H1 (cell line): ENCODE results near the gene SOCS7. TPM values are rescaled to one million over a fixed set of nuclear protein-coding genes. Genes with fewer than 3 reads are reported as not detected.

Source experiments
- BACH1 ChIP-seq: IDR thresholded peaks from 2 replicates; pipeline ENCODE4 v1.6.1; 2012; ENCODE audit warnings: low read length, improper control_type of control experiment
- GABPA ChIP-seq: IDR thresholded peaks from 2 replicates; pipeline ENCODE4 v1.6.1; 2011; ENCODE audit warnings: mild to moderate bottlenecking, low read length, moderate library complexity, borderline replicate concordance; ENCODE audit not compliant: insufficient read depth
- polyA plus RNA-seq, 7 experiments: library from polyadenylated mRNA; depleted of rRNA in 3 of 7; stranded (reverse) in 5 of 7; unstranded in 2 of 7; fragments of >200 nt in 5 of 7; fragments of 200-250 nt in 2 of 7; gene quantifications; 1 replicate in 5 of 7; 2 replicates in 1 of 7; 4 replicates in 1 of 7; pipeline versions ENCODE4 v1.2.1 to v1.2.3, GENCODE V29; 2011 to 2013; ENCODE audit warnings: missing spikeins in 2 of 7, mixed read lengths in 2 of 7
- total RNA-seq: library from RNA; stranded (reverse); fragmentation: NEBNext Ultra II Directional; extraction: Animal tissue kit (Norgen Biotek cat#: 25700); gene quantifications from 2 replicates; pipeline ENCODE4 v1.2.1, GENCODE V29; 2021
- TF ChIP-seq, protein P1 (sequence below): IDR thresholded peaks from 2 replicates; pipeline ENCODE4 v1.6.1; 2011; ENCODE audit warnings: low read length, improper control_type of control experiment

The SOCS7 gene
- total and polyA plus RNA-seq, 2 of the 8 experiments (the other 6 are each of a cell fraction or from before 2014, with no cell fraction given) = 13.5 to 26.9 TPM

GRCh38 chr17:38333635-38334295, 17.9 kb upstream of the SOCS7 start (continued):
- TF ChIP-seq GABPA = peak; percentile 42; the same call in 1 of the 2 replicates
- no peak for TF ChIP-seq BACH1
- TF ChIP-seq, protein P1, sequence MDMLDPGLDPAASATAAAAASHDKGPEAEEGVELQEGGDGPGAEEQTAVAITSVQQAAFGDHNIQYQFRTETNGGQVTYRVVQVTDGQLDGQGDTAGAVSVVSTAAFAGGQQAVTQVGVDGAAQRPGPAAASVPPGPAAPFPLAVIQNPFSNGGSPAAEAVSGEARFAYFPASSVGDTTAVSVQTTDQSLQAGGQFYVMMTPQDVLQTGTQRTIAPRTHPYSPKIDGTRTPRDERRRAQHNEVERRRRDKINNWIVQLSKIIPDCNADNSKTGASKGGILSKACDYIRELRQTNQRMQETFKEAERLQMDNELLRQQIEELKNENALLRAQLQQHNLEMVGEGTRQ = no peak
